ENCODE measurements around the gene RTN4IP1. TPM values are rescaled to one million over a fixed set of nuclear protein-coding genes. Genes with fewer than 3 reads are reported as not detected.

RTN4IP1 gene
- total RNA-seq, 1 donor from 2014 or later, result 3.3 TPM

GRCh38 chr6:106586815-106587415, 42.4 kb downstream of the RTN4IP1 start:
- Mint-ChIP-seq H3K4me1 (ENCODE audit: unreplicated experiment) (no peaks in the 10 kb centered on the region), H3K4me3 (ENCODE audit: unreplicated experiment) (no peak overlapping the region), H3K9me3 (ENCODE audit: unreplicated experiment) (no peaks in the 10 kb centered on the region), H3K27me3 (ENCODE audit: unreplicated experiment) (peaks cover 3% of the 10 kb centered on the region), H3K36me3 (ENCODE audit: low read depth, unreplicated experiment) (peaks cover 5% of the 10 kb centered on the region), H3K27ac (ENCODE audit: unreplicated experiment) (no peak overlapping the region)
- DNase-seq (ENCODE audit: low spot score), result no peak
- TF ChIP-seq CTCF (IDR thresholded peaks at IDR 0.05; ENCODE audit: unreplicated experiment), result no peak

GRCh38 chr6:106581468-106581867, 47.8 kb downstream of the RTN4IP1 start:
- no peak for TF ChIP-seq CTCF (IDR thresholded peaks at IDR 0.05; ENCODE audit: unreplicated experiment)
- Mint-ChIP-seq H3K27me3 (ENCODE audit: unreplicated experiment) (peaks cover 2% of the 10 kb centered on the region), H3K4me3 (ENCODE audit: unreplicated experiment) (no peak overlapping the region), H3K9me3 (ENCODE audit: unreplicated experiment) (no peaks in the 10 kb centered on the region), H3K4me1 (ENCODE audit: unreplicated experiment) (peaks cover 6% of the 10 kb centered on the region), H3K36me3 (ENCODE audit: low read depth, unreplicated experiment) (peaks cover 5% of the 10 kb centered on the region), H3K27ac (ENCODE audit: unreplicated experiment) (no peak overlapping the region)
- no peak for DNase-seq (ENCODE audit: low spot score)

- H3K27me3 Mint-ChIP-seq (ENCODE audit: unreplicated experiment), result peaks cover 2% of the 10 kb centered on the region
- no peak overlapping the region for H3K4me3 Mint-ChIP-seq (ENCODE audit: unreplicated experiment)
- no peaks in the 10 kb centered on the region for H3K9me3 Mint-ChIP-seq (ENCODE audit: unreplicated experiment)
- no peak for DNase-seq (ENCODE audit: low spot score)
- H3K36me3 Mint-ChIP-seq (ENCODE audit: low read depth, unreplicated experiment), result peaks cover 5% of the 10 kb centered on the region
- no peak for TF ChIP-seq CTCF (IDR thresholded peaks at IDR 0.05; ENCODE audit: unreplicated experiment)
- H3K27ac Mint-ChIP-seq (ENCODE audit: unreplicated experiment), result peak overlapping the region; percentile 88
- H3K4me1 Mint-ChIP-seq (ENCODE audit: unreplicated experiment), result peaks cover 9% of the 10 kb centered on the region
Measured at GRCh38 chr6:106579281-106579680, 50.0 kb downstream of the RTN4IP1 start.

- Mint-ChIP-seq H3K36me3 (ENCODE audit: low read depth, unreplicated experiment) (no peaks in the 10 kb centered on the region), H3K27me3 (ENCODE audit: unreplicated experiment) (peaks cover 1% of the 10 kb centered on the region), H3K4me3 (ENCODE audit: unreplicated experiment) (no peak overlapping the region), H3K9me3 (ENCODE audit: unreplicated experiment) (no peaks in the 10 kb centered on the region), H3K27ac (ENCODE audit: unreplicated experiment) (no peak overlapping the region), H3K4me1 (ENCODE audit: unreplicated experiment) (peaks cover 9% of the 10 kb centered on the region)
- TF ChIP-seq CTCF (IDR thresholded peaks at IDR 0.05; ENCODE audit: unreplicated experiment), result no peak
- DNase-seq (ENCODE audit: low spot score), result no peak
Measured at GRCh38 chr6:106574741-106575458, 54.4 kb downstream of the RTN4IP1 start.

Data from endothelial cell (in vitro differentiated cells).